Trophoblast cell (in vitro differentiated cells and primary cell): ENCODE measurements around the gene MED13L.

Source experiments
- DNase-seq, 2 donors: peaks; one replicate each; pipeline ENCODE4 v3.0.0-alpha.2; 2016
- H2AFZ ChIP-seq: 2 replicates; pipeline ENCODE4 v1.6.1; 2013; ENCODE audit warnings: low read length, moderate library complexity, mild to moderate bottlenecking; ENCODE audit not compliant: insufficient read depth, poor library complexity
- H2AK5ac ChIP-seq: 2 replicates; pipeline ENCODE4 v1.6.1; 2013; ENCODE audit warnings: mild to moderate bottlenecking, low read length
- H2BK120ac ChIP-seq: 2 replicates; pipeline ENCODE4 v1.6.1; 2013; ENCODE audit warnings: low read length, mild to moderate bottlenecking, moderate library complexity; ENCODE audit not compliant: insufficient read depth, poor library complexity
- H2BK12ac ChIP-seq: 2 replicates; pipeline ENCODE4 v1.6.1; 2013; ENCODE audit warnings: mild to moderate bottlenecking, low read length, moderate library complexity
- H2BK5ac ChIP-seq: 2 replicates; pipeline ENCODE4 v1.6.1; 2013; ENCODE audit warnings: low read length, low read depth, moderate library complexity, mild to moderate bottlenecking; ENCODE audit not compliant: poor library complexity
- H3K14ac ChIP-seq: 2 replicates; pipeline ENCODE4 v1.6.1; 2013; ENCODE audit warnings: mild to moderate bottlenecking, low read length
- H3K18ac ChIP-seq: 2 replicates; pipeline ENCODE4 v1.6.1; 2013; ENCODE audit warnings: mild to moderate bottlenecking, low read length
- H3K23ac ChIP-seq: 2 replicates; pipeline ENCODE4 v1.6.1; 2013; ENCODE audit warnings: low read length
- H3K27ac ChIP-seq: 2 replicates; pipeline ENCODE4 v1.5.1; 2013; ENCODE audit warnings: low read depth, mild to moderate bottlenecking, inconsistent platforms, low read length, moderate library complexity
- H3K27me3 ChIP-seq: 2 replicates; pipeline ENCODE4 v1.6.1; 2013; ENCODE audit warnings: inconsistent platforms, mild to moderate bottlenecking, low read length, moderate library complexity; ENCODE audit not compliant: insufficient read depth
- H3K36me3 ChIP-seq, 2 experiments: 1 replicate in 1 of 2; 2 replicates in 1 of 2; pipeline ENCODE4 v1.6.1; 2013; ENCODE audit warnings: low read length in 2 of 2, mild to moderate bottlenecking in 2 of 2, moderate library complexity in 1 of 2; ENCODE audit not compliant: insufficient read depth in 2 of 2, control insufficient read depth in 1 of 2
- H3K4ac ChIP-seq: 2 replicates; pipeline ENCODE4 v1.6.1; 2013; ENCODE audit warnings: low read depth, mild to moderate bottlenecking, low read length, moderate library complexity
- H3K4me1 ChIP-seq, 2 experiments: 1 replicate in 1 of 2; 2 replicates in 1 of 2; pipeline ENCODE4 v1.6.1; 2013; ENCODE audit warnings: low read length in 2 of 2, mild to moderate bottlenecking in 2 of 2, moderate library complexity in 1 of 2; ENCODE audit not compliant: insufficient read depth in 2 of 2, control insufficient read depth in 1 of 2
- H3K4me2 ChIP-seq: 2 replicates; pipeline ENCODE4 v1.6.1; 2013; ENCODE audit warnings: inconsistent platforms, mild to moderate bottlenecking, low read length, moderate library complexity
- H3K4me3 ChIP-seq: 2 replicates; pipeline ENCODE4 v1.5.1; 2013; ENCODE audit warnings: mild to moderate bottlenecking, low read depth, low read length, inconsistent platforms
- H3K79me1 ChIP-seq: one replicate; pipeline ENCODE4 v1.6.1; 2013; ENCODE audit warnings: low read length
- H3K79me2 ChIP-seq: 2 replicates; pipeline ENCODE4 v1.6.1; 2013; ENCODE audit warnings: low read length, mild to moderate bottlenecking; ENCODE audit not compliant: control insufficient read depth, insufficient read depth, poor library complexity
- H3K9ac ChIP-seq: 2 replicates; pipeline ENCODE4 v1.6.1; 2013; ENCODE audit warnings: mild to moderate bottlenecking, low read length
- H3K9me3 ChIP-seq: 2 replicates; pipeline ENCODE4 v1.6.1; 2013; ENCODE audit warnings: low read depth, mild to moderate bottlenecking, control low read depth, inconsistent platforms, low read length; ENCODE audit not compliant: insufficient read depth
- H4K12ac ChIP-seq: 2 replicates; pipeline ENCODE4 v1.6.1; 2013; ENCODE audit warnings: low read depth, mild to moderate bottlenecking, low read length, moderate library complexity
- H4K8ac ChIP-seq: 2 replicates; pipeline ENCODE4 v1.6.1; 2013; ENCODE audit warnings: low read depth, mild to moderate bottlenecking, low read length, moderate library complexity
- H4K91ac ChIP-seq: one replicate; pipeline ENCODE4 v1.6.1; 2013; ENCODE audit warnings: low read depth, mild to moderate bottlenecking, low read length, moderate library complexity
- WGBS: extraction: QIAGEN DNeasy Blood & Tissue Kit; methylation state at CpG from one replicate; pipeline ENCODE4 v1.1.7; 2013; ENCODE audit warnings: missing lambda C conversion rate; ENCODE audit not compliant: insufficient read length, insufficient coverage; ENCODE audit errors: extremely low coverage; 5-methylcytosine and 5-hydroxymethylcytosine counted together

Gene MED13L

DNA sequence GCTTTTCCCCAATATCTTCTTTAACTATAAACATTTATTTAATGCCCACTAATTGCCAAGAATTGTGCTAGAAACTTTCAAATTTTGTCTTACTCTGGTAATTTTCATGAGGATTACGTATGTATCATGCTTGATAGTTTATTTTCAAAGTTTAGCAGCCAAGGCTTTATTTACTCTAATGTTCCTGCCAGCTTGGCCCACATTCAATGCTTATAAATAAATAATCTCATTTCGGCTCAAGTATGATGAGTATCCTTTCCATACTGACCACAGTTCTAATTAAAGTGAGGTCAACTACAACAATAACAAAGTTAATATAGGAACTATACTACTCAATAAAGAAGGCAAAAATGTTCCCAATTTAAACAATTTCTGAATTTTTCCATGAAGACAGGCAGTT, 259.2 kb downstream of the MED13L start:
- H3K18ac ChIP-seq = no peak overlapping the region
- H3K14ac ChIP-seq = no peak overlapping the region
- H2AFZ ChIP-seq = no peak overlapping the region
- no peak overlapping the region for H3K27ac ChIP-seq
- no peak overlapping the region for H3K4me2 ChIP-seq
- no peak overlapping the region for H2AK5ac ChIP-seq
- no peak overlapping the region for H2BK5ac ChIP-seq
- H3K4me1 ChIP-seq = no peaks in the 10 kb centered on the region
- no peaks in the 10 kb centered on the region for H3K79me1 ChIP-seq
- H3K4ac ChIP-seq = no peak overlapping the region
- H4K91ac ChIP-seq = no peak overlapping the region
- no peak overlapping the region for H4K8ac ChIP-seq
- no peak overlapping the region for H3K23ac ChIP-seq
- H2BK12ac ChIP-seq = no peak overlapping the region
- H3K4me3 ChIP-seq = no peak overlapping the region
- H3K36me3 ChIP-seq = peaks cover 6 to 10% of the 10 kb centered on the region in 2 experiments
- H3K27me3 ChIP-seq = no peaks in the 10 kb centered on the region
- H3K9me3 ChIP-seq = no peaks in the 10 kb centered on the region
- H4K12ac ChIP-seq = no peak overlapping the region
- no CpG with 5 or more reads among the region's 2 CpGs for WGBS
- H3K9ac ChIP-seq = no peak overlapping the region
- H2BK120ac ChIP-seq = no peak overlapping the region
- DNase-seq = no peak
- H3K79me2 ChIP-seq = no peaks in the 10 kb centered on the region

GRCh38 chr12:116015525-116015924, 262.0 kb downstream of the MED13L start:
- H3K79me1 ChIP-seq = no peaks in the 10 kb centered on the region
- H3K4ac ChIP-seq = no peak overlapping the region
- H3K36me3 ChIP-seq = peaks cover 8 to 20% of the 10 kb centered on the region in 2 experiments
- no peak for DNase-seq
- no peak overlapping the region for H3K9ac ChIP-seq
- no peak overlapping the region for H4K8ac ChIP-seq
- H3K9me3 ChIP-seq = no peaks in the 10 kb centered on the region
- no peak overlapping the region for H3K4me3 ChIP-seq
- H3K4me1 ChIP-seq = no peaks in the 10 kb centered on the region
- no peak overlapping the region for H3K4me2 ChIP-seq
- H3K23ac ChIP-seq = no peak overlapping the region
- H3K27ac ChIP-seq = no peak overlapping the region
- no peak overlapping the region for H3K14ac ChIP-seq
- no peak overlapping the region for H2BK120ac ChIP-seq
- no peaks in the 10 kb centered on the region for H3K27me3 ChIP-seq
- no peak overlapping the region for H4K12ac ChIP-seq
- H3K18ac ChIP-seq = no peak overlapping the region
- no peak overlapping the region for H2AFZ ChIP-seq
- H4K91ac ChIP-seq = no peak overlapping the region
- H2AK5ac ChIP-seq = no peak overlapping the region
- H2BK12ac ChIP-seq = no peak overlapping the region
- WGBS = no CpG with 5 or more reads among the region's 1 CpG
- H3K79me2 ChIP-seq = no peaks in the 10 kb centered on the region
- H2BK5ac ChIP-seq = no peak overlapping the region

DNA sequence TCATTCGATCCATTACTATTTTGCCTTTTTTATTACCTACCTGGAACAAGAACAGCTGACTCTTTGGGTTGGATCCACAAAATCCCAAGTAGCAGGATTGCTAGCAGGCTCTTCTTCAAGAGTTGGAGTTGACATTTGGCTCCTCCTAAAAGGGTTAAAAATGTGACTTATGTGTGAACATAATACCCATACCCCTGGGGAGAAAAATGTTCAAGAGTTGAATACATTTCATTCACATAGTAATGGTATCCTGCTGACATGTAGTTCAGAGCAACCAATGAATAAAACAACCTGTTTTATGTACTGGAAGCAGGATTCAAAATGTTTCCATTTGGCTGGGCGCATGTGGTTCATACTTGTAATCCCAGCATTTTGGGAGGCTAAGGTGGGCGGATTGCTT, 264.7 kb downstream of the MED13L start:
- no peak overlapping the region for H3K4ac ChIP-seq
- no peak for DNase-seq
- H4K8ac ChIP-seq = no peak overlapping the region
- H3K79me2 ChIP-seq = no peaks in the 10 kb centered on the region
- no peak overlapping the region for H3K9ac ChIP-seq
- peaks cover 11 to 25% of the 10 kb centered on the region in 2 experiments for H3K36me3 ChIP-seq
- H3K23ac ChIP-seq = no peak overlapping the region
- WGBS = no CpG with 5 or more reads among the region's 3 CpGs
- H3K79me1 ChIP-seq = no peaks in the 10 kb centered on the region
- no peak overlapping the region for H3K27ac ChIP-seq
- no peak overlapping the region for H2BK5ac ChIP-seq
- H3K4me3 ChIP-seq = no peak overlapping the region
- H4K12ac ChIP-seq = no peak overlapping the region
- no peaks in the 10 kb centered on the region for H3K4me1 ChIP-seq
- H2AK5ac ChIP-seq = no peak overlapping the region
- H2AFZ ChIP-seq = no peak overlapping the region
- H3K9me3 ChIP-seq = no peaks in the 10 kb centered on the region
- H3K4me2 ChIP-seq = no peak overlapping the region
- no peaks in the 10 kb centered on the region for H3K27me3 ChIP-seq
- H3K14ac ChIP-seq = no peak overlapping the region
- no peak overlapping the region for H2BK120ac ChIP-seq
- no peak overlapping the region for H3K18ac ChIP-seq
- no peak overlapping the region for H4K91ac ChIP-seq
- H2BK12ac ChIP-seq = no peak overlapping the region

- no peak overlapping the region for H3K14ac ChIP-seq
- no peak overlapping the region for H4K8ac ChIP-seq
- no peak overlapping the region for H2BK120ac ChIP-seq
- no peak for DNase-seq
- H2AFZ ChIP-seq = no peak overlapping the region
- H3K79me2 ChIP-seq = no peaks in the 10 kb centered on the region
- H3K4me1 ChIP-seq = no peaks in the 10 kb centered on the region
- no peak overlapping the region for H4K12ac ChIP-seq
- H3K9ac ChIP-seq = no peak overlapping the region
- no peak overlapping the region for H4K91ac ChIP-seq
- no peak overlapping the region for H2BK12ac ChIP-seq
- no peaks in the 10 kb centered on the region for H3K9me3 ChIP-seq
- H3K27me3 ChIP-seq = no peaks in the 10 kb centered on the region
- H3K36me3 ChIP-seq = peaks cover 10 to 27% of the 10 kb centered on the region in 2 experiments
- H2BK5ac ChIP-seq = no peak overlapping the region
- no CpG with 5 or more reads among the region's 3 CpGs for WGBS
- H3K4me3 ChIP-seq = no peak overlapping the region
- H3K23ac ChIP-seq = no peak overlapping the region
- no peak overlapping the region for H3K27ac ChIP-seq
- H3K18ac ChIP-seq = no peak overlapping the region
- H3K4me2 ChIP-seq = no peak overlapping the region
- no peaks in the 10 kb centered on the region for H3K79me1 ChIP-seq
- no peak overlapping the region for H3K4ac ChIP-seq
- no peak overlapping the region for H2AK5ac ChIP-seq
Observed at GRCh38 chr12:116011217-116011616, 266.3 kb downstream of the MED13L start.
